ENCODE measurements around the gene DCAF4L1.
A peak's percentile ranks its signal among the peaks of the same experiment; 100 is the strongest.

The DCAF4L1 gene

DNA sequence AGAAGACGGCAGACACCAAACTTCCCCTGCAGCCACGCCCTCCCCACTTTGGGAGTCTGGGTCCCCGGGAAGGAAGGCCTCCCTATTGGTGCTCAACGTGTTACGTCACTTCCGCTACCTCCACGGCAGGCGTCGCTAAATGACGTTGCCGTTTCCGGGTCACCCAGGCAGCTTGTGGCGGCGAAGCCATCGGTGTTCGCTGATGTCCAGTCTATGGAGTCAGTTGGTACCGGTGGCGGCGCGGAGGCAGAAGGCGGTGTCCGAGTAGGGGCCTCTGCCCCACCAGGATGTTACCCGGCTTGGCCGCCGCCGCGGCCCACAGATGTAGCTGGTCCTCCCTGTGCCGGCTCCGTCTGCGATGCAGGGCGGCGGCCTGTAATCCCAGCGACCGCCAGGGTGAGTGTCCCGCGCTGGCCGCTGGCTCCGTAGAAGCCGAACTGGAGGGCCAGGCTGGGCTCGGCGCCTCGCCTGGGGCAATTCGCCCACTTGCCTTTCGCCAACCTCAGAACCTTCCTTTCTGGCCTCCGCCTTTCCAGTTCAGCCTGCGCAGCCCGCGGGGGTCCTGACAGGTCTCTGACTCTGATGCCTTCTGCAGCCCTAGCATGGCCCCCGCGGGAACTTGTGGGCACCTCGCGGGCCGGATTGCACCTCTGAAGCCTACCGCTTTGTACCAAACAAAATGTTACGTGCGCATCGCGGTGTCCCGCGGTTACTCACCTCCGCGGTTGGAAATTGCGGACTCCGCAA is 9.0 kb downstream of the DCAF4L1 start, which contains the start of gene SLC30A9:
SLC30A9 (plus strand) TSS at position 166 of the 747 bp plus-strand sequence; CDS start at position 288, 122 bp downstream.
- DNase-seq (ENCODE audit: low read depth in 3 of 3) = peak; percentile 82 to 91 (median 90)

DNA sequence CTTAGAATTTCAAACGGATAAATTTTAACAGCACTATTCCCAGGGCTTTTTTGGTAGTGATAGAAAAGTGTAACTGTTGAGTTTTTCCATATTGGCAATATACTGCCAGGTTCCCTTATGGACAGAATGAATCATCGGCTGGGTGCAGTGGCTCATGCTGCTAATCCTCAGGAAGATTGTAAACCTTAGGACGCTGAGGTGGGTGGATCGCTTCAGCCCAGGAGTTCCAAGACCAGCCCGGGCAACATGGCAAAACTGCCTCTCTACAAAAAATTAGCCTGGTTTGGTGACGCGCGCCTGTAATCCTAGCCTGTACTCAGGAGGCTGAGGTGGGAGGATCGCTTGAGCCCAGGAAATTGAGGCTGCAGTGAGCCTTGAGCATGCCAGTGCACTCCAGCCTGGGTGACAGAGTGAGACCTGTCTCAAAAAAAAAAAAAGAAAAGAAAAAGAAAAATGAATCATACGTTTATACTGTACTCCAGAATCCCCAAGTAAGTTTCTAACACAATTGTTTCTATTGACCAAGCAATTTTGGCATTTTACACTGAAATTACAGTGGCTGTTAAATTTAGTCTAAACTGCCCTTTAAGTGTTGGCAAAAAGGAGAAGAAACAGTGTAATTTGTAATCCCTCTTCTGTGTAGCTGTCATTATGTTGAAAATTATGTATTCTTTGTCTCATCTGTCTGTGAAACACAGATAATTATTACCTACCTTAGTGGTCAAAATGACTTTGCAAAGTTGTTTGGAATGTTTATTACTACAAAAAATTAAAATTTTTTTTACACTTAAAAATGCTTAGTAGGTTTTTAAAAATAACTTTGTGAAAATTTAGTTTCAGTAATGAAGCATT is 10.6 kb downstream of the DCAF4L1 start:
- no peak for DNase-seq (ENCODE audit: low read depth in 3 of 3)

GRCh38 chr4:41992967-41993857 is 11.7 kb downstream of the DCAF4L1 start:
- no peak for DNase-seq (ENCODE audit: low read depth in 3 of 3)

GRCh38 chr4:41994461-41994985 is 13.0 kb downstream of the DCAF4L1 start:
- no peak for DNase-seq (ENCODE audit: low read depth in 3 of 3)

- no peak for DNase-seq (ENCODE audit: low read depth in 3 of 3)
Observed at GRCh38 chr4:41998019-41998418, 16.5 kb downstream of the DCAF4L1 start.

GRCh38 chr4:41999321-41999720 is 17.8 kb downstream of the DCAF4L1 start:
- DNase-seq (ENCODE audit: low read depth in 3 of 3) = no peak

- DNase-seq (ENCODE audit: low read depth in 3 of 3) = no peak
Observed at GRCh38 chr4:42008011-42008786, 26.6 kb downstream of the DCAF4L1 start.

GRCh38 chr4:42015438-42015837 is 33.9 kb downstream of the DCAF4L1 start:
- DNase-seq (ENCODE audit: low read depth in 3 of 3) = no peak

DNA sequence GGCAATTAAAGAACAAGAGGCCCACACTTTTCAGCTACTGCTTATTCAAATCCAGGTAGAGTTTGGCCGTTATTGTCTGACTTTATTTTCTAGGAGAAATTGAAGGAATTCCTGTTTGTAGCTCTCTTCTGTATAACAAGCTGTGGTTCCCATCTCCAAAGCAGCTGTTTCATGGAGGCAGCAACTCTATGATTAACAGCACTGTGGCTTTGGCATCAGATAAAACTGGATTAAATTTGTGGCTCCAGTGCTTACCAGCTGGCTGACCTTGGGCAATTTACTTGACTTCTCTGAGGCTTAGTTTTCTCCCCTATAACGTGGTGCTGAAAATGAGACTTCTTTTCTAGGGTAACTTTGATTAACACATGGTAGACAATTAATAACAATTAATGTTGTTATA is 36.9 kb downstream of the DCAF4L1 start:
- DNase-seq (ENCODE audit: low read depth in 3 of 3) = no peak

Data from stimulated activated CD4-positive, alpha-beta T cell treated with anti-CD3 and anti-CD28 coated beads, TNF-alpha, amount 100 ng/mL, for 24 hours (primary cell).